Tongue (tissue), 3 donors: ENCODE results near the gene TAF12. TPM values are rescaled to one million over a fixed set of nuclear protein-coding genes. Genes with fewer than 3 reads are reported as not detected.
"Not testable (repeated sequence)": the region's sequence is repeated elsewhere in the genome, so short reads cannot be mapped to it uniquely, and the experiment has no call there.

ENCODE experiments used
- DNase-seq: peaks from one replicate; pipeline ENCODE4 v3.0.0-alpha.2; 2015
- small RNA-seq: library from RNA; depleted of rRNA; stranded (forward); fragments of <200 nt; gene quantifications from one replicate; pipeline ENCODE3, GENCODE V24; 2014; ENCODE audit warnings: low replicate concordance
- total RNA-seq: library from RNA; depleted of rRNA; stranded (reverse); fragments of >200 nt; gene quantifications from one replicate; pipeline ENCODE4 v1.2.3, GENCODE V29; 2014

TAF12 gene
- total RNA-seq, 1 donor from 2014 or later, result 30.3 TPM

DNA sequence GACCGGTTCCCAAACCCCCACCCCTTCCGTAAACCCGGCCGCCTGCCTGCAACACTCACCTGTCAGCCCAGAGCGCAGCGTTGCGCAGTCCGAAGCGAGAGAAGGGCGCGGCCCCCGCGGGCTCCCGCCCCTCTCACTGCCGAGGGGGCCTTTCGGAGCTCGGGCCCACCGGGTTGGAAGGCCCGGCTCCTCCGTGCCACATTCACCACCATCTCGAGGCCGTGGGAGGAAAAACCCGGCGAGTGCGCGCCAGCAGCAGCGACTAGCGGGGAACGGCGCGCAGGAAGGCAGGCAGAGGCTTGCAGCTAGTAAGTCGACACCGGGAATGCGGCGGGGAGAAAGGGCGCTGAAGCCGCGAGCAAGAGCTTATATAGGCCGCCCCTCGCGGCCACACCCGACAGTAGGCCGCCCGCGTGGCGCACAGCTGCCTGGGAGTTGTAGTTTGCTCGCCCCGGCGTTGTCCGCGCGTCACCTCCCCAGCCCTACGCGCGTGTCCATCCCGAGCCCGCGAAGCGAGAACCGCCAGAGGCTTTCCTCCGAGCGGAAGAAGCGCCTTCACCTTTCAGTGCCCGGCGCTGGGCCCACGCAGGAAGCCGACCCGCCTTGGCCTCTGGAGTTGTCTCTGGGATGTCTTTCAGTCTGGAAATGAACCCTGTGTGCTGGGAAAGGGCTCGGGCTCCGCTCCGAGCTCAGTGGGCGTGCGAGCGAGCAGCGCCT lies 61.2 kb downstream of the TAF12 start:
- peak; percentile 98 for DNase-seq

GRCh38 chr1:28580722-28581530 lies 61.9 kb downstream of the TAF12 start:
- no peak for DNase-seq

- no peak for DNase-seq
Observed at GRCh38 chr1:28579401-28579800, 63.5 kb downstream of the TAF12 start.

DNA sequence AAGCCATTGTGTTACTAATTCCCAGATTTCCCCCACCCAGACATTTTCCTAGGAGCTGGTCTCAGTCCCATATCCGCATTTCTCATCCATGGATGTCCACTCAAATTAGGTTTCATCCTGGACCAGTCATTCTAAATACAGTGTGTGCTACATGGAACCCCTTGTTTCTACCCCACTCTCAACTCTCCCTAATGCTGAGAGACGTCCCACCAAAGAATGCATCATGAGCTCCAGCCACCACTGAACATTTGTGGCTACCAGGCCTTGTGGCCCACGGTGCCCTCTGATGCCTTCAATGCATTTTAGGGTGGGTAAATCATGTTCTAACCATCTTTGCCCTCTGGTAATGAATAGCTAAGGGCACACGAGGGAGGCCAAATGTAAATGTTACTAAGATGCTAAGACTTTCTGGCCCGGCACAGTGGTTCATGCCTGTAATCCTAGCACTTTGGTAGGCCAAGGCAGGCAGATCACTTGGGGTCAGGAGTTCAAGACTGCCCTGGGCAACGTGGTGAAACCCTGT lies 64.1 kb downstream of the TAF12 start:
- no peak for DNase-seq

DNA sequence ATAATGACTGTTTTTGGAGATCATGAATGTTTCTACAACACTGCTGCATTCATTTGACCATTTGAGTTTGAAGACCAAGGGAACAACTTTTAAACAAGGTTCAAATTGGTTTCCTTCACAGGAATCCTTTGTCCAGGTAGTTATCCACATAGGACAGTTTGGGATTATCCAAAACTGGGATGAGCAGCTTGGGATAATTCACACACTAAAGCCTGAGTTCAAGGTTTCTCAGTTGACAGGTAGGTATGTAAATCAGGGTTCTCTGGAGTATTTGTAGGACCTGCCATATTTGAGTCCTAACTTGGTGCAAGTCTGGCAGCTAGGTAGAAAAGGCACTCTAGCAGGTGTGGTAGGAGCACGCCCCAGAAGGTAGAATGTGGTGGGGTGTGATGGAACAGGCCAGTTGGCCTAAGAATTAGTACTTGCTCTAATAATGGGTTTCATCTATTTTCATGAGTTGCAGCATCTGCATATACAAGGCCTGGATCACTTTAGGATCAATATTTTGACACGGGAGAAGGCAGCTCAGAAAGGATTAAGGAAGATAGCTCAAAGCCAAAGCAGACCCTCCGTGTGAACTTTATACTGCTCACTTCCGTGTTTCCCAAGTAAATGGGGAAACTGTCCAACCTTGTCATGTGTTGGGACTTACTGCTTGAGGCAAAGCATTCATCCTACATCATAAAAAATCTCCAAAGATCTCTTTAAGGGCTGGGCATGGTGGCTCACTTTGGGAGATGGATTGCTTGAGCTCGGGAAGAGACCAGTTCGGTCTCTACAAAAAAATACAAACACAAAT lies 64.9 kb downstream of the TAF12 start:
- no peak for DNase-seq

DNA sequence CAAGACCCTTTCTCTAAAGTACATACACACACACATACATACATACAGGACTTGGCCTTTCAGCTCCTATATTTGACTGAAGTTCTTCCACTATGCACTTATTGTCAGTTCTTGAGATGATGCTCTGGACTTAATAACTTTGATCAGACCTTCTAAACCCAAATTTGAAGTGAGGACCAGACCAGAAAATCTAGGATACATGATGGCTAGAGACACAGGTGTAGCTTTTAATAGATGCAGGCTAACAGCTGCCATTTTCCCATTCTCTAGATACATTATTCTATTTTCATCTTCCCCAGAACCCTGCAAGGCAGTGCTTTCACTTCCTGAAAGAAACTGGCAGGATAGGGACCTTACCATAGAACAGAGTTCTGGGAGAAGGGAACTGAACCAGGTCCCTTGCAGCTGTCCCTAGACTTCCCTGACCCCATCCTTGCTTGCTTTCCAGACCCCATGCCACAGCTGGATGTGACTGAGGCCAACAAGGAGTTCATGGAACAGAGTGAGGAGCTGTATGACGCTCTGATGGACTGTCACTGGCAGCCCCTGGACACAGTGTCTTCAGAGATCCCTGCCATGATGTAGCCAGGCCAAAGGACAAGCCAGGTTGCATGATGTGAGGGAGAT lies 65.7 kb downstream of the TAF12 start:
- no peak for DNase-seq

- DNase-seq, result no peak
Observed at GRCh38 chr1:28573564-28573963, 69.3 kb downstream of the TAF12 start.

GRCh38 chr1:28572891-28573290 lies 70.0 kb downstream of the TAF12 start:
- not testable (repeated sequence) for DNase-seq

- DNase-seq, result no peak
Observed at GRCh38 chr1:28571911-28572310, 71.0 kb downstream of the TAF12 start.

DNA sequence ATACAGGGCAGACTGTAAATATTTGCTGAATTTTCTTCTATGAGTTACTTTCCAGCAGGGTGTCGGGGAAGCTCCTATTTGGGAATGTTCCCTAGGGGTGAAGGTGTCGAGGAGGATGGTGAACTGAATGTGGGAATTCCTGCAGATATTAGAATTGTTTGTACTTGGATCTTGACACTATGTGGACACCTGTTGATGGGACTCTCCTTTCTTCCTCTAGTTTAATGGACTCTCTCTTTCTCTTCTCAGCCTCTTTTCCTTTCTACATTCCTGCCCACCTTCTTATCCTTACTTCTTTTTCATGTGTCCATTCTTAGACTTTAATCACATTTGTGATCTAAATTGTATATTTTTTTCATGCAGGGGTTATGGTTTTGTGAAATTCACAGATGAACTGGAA lies 75.9 kb downstream of the TAF12 start:
- no peak for DNase-seq

- no peak for DNase-seq
Observed at GRCh38 chr1:28565726-28566125, 77.1 kb downstream of the TAF12 start.

DNA sequence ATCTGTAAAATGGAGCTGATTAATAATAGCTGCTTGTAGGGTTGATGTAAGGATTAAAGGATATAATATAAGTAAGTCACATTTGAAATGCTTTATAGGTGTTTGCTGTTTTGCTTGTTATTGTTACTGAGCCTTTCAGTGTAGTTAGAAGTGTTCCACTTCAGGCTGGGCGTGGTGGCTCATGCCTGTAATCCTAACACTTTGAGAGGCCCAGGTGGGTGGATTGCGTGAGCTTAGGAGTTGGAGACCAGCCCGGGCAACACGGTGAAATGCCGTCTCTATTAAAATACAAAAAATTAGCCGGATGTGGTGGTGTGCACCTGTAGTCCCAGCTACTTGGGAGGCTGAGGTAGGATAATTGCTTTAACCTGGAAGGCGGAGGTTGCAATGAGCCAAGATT lies 77.8 kb downstream of the TAF12 start:
- DNase-seq, result no peak

- DNase-seq, result no peak
Observed at GRCh38 chr1:28564310-28564709, 78.6 kb downstream of the TAF12 start.

DNA sequence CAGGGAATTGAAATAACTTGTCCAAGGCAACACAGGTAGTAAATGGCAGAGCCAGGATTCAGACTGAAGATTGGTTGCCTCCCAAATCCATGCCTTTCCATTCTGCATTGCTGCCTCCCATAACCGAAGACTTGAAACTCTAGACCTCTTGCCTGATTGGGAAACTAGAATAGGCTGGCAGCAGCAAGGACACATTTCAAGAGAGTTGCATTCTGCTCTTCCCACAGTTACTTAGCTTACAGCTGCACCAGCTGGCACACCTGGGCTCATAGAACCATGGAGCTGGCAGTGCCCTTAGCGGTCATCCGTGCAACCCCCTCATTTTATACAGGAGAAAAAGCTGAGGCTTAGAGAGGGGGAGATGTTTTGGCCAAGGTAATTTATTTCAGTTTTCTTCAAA lies 82.0 kb downstream of the TAF12 start:
- DNase-seq, result no peak

Small RNAs within 50 kb of the gene (small RNA-seq; reads per million reads assigned to genes)
- gene RF00422 (not detected), gene RNU11 (not detected), gene SNORA16A (not detected), gene SNORA44 (not detected), gene SNORA61 (not detected), gene SNORD99 (5,152 reads per million, percentile 100 among the genes with 10 or more reads in this experiment)

Other genes with a start within 250 kb of the TAF12 start
- 18.8 TPM for gene RCC1, start 137.0 kb downstream of the TAF12 start, total RNA-seq
- 21.7 TPM for gene TRNAU1AP, start 90.0 kb downstream of the TAF12 start, total RNA-seq
- gene RAB42, start 50.8 kb downstream of the TAF12 start, total RNA-seq, result 14.2 TPM
- not detected for gene RNU11, start 5.5 kb upstream of the TAF12 start, total RNA-seq
- gene GMEB1, start 25.7 kb upstream of the TAF12 start, total RNA-seq, result 10.6 TPM
- 54.1 TPM for gene YTHDF2, start 93.9 kb upstream of the TAF12 start, total RNA-seq
- 0.72 TPM for gene OPRD1, start 169.1 kb upstream of the TAF12 start, total RNA-seq